ENCODE data around the gene KCNN4. TPM values are rescaled to one million over a fixed set of nuclear protein-coding genes. Genes with fewer than 3 reads are reported as not detected.

KCNN4 gene
- total and polyA plus RNA-seq, 10 of the 15 experiments (the other 5 are each of a cell fraction or from before 2014, with no cell fraction given): 1.4 to 112 (median 77.9) TPM

DNA sequence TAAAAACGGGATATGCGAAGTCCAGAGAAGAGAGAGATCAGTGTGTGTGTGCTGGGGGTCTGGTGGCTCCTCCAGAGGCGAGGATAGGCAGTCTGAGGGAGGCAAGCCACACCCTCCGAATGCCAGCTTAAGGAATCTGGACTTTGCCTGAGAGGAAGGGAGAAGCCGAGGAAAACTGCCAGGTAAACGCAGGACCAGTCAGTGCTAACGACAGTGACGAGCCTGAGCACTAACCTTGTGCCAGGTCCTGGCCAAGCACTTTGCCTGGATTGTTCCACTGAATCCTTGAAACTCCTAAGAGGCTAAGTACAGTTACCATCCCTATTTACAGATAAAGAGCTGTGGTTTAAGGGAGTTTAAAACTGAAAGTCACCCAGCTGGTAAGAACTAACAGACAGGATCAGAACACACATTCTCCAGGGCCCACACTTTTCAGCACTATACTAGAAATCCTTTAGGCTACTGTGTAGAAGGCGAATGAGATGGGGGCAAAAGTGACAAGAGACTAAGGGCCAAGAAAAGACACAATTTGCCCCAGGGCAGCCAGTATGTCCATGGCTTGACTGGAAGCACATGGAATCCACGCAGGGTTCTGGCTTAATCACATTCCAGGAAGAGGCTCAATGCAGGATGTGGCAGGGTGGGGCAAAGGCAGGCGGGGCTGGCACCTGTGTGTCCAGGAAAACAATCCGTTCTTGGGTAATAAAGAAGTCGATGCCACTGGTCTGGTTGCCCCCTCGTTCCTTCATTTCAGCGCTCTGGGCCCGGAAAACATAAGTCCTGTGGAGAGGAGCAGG lies 41.1 kb downstream of the KCNN4 start:
- ChIA-PET RAD21 (ENCODE audit: unreplicated experiment) (interaction anchor here (0.6 to 1.2 kb wide), 2 partner anchors 52 to 71 kb away, joined by 3 to 5 read pairs; no protein-coding TSS in a partner anchor), POLR2A (no interaction called here), CTCF (interaction anchor here (0.9 to 1.3 kb wide), 2 partner anchors 26 to 69 kb away, joined by 3 read pairs; no protein-coding TSS in a partner anchor), SMC1A (ENCODE audit: uncharacterized antibody, unreplicated experiment) (interaction anchor here (0.8 to 1.0 kb wide), 2 partner anchors 29 to 41 kb away, joined by 3 to 5 read pairs; partner anchors contain the start of gene KCNN4)
- Histone ChIP-seq H3K36me3 (ENCODE audit: control insufficient read depth in 2 of 2, insufficient read depth in 2 of 2, low read length in 1 of 2) (peaks cover 19 to 57% of the 10 kb centered on the region in 2 experiments), H4K20me1 (ENCODE audit: control insufficient read depth, insufficient read depth) (no peaks in the 10 kb centered on the region), H3K4me3 (no peak overlapping the region), H3K9ac (ENCODE audit: control insufficient read depth, insufficient read depth, low read length) (no peak overlapping the region), H3K4me2 (ENCODE audit: control insufficient read depth, insufficient read depth) (no peak overlapping the region), H3K27me3 (replicated peaks in 1 of 2; ENCODE audit: control insufficient read depth in 2 of 2, insufficient read depth in 2 of 2, low read length in 1 of 2) (no peaks in the 10 kb centered on the region), H3K9me3 (replicated peaks; ENCODE audit: control insufficient read depth, insufficient read depth, low read length) (no peaks in the 10 kb centered on the region), H2AFZ (ENCODE audit: control insufficient read depth, low read depth, low read length) (no peak overlapping the region), H3K27ac (ENCODE audit: control insufficient read depth, insufficient read depth) (no peak overlapping the region), H3K4me1 (ENCODE audit: control insufficient read depth, insufficient read depth, low read length) (peaks cover 1% of the 10 kb centered on the region), H3K79me2 (ENCODE audit: control insufficient read depth, insufficient read depth, low read length) (no peaks in the 10 kb centered on the region)
- no peak for DNase-seq (ENCODE audit: low read depth, low spot score)
- WGBS (ENCODE audit: insufficient coverage, insufficient replicate concordance, low lambda C conversion rate, missing lambda C conversion rate): 95% methylated on average over 15 of the region's 16 CpGs
- no peak for TF ChIP-seq LARP7 (IDR thresholded peaks at IDR 0.05)
- TF ChIP-seq CTCF (IDR thresholded peaks at IDR 0.05 in 2 of 3, conservative IDR thresholded peaks at IDR 0.05 in 1 of 3; ENCODE audit: control insufficient read depth in 2 of 3, extremely low read depth in 1 of 3, insufficient read depth in 1 of 3, low read depth in 3 of 3, low read length in 3 of 3): no peak
- TF ChIP-seq CHD1 (IDR thresholded peaks at IDR 0.05; ENCODE audit: low read depth, low read length): no peak
- TF ChIP-seq SRF (IDR thresholded peaks at IDR 0.05; ENCODE audit: low read depth in 2 of 2, low read length in 2 of 2): no peak
- TF ChIP-seq RBBP5 (conservative IDR thresholded peaks at IDR 0.05): no peak
- TF ChIP-seq YY1 (IDR thresholded peaks at IDR 0.05; ENCODE audit: low read depth, low read length): no peak
- TF ChIP-seq NRF1 (conservative IDR thresholded peaks at IDR 0.05; ENCODE audit: low read depth, low read length): no peak
- no peak for TF ChIP-seq POU2F2 (IDR thresholded peaks at IDR 0.05; ENCODE audit: borderline replicate concordance, low read depth, low read length)
- TF ChIP-seq ZNF217 (IDR thresholded peaks at IDR 0.05): no peak
- TF ChIP-seq KLF5 (IDR thresholded peaks at IDR 0.05; ENCODE audit: partially characterized antibody): no peak
- no peak for TF ChIP-seq MYB (IDR thresholded peaks at IDR 0.05; ENCODE audit: borderline replicate concordance, low read depth, low read length)
- no peak for TF ChIP-seq RUNX3 (IDR thresholded peaks at IDR 0.05; ENCODE audit: low read length)
- TF ChIP-seq GATAD2B (conservative IDR thresholded peaks at IDR 0.05; ENCODE audit: low read depth): no peak
- no peak for TF ChIP-seq E2F8 (IDR thresholded peaks at IDR 0.05; ENCODE audit: low read depth, partially characterized antibody)
- FAIRE-seq: no peak
- in situ Hi-C loops (cut with MboI) (no loop called here), intact Hi-C loops (cut with micrococcal nuclease; ENCODE audit: unreplicated experiment) (no loop called here)
- no TSS peak for BruUV-seq (replicated peaks)
- no peak for ATAC-seq
